GM12873 (cell line): ENCODE measurements around the gene STAC2.

Experiments used
- TF ChIP-seq, protein P1 (sequence below): IDR thresholded peaks from 2 replicates; pipeline ENCODE4 v1.5.1; 2012; ENCODE audit warnings: low read depth, mild to moderate bottlenecking, moderate library complexity, low read length, control low read depth; ENCODE audit not compliant: insufficient read depth; ENCODE audit errors: missing control alignments

The STAC2 gene

DNA sequence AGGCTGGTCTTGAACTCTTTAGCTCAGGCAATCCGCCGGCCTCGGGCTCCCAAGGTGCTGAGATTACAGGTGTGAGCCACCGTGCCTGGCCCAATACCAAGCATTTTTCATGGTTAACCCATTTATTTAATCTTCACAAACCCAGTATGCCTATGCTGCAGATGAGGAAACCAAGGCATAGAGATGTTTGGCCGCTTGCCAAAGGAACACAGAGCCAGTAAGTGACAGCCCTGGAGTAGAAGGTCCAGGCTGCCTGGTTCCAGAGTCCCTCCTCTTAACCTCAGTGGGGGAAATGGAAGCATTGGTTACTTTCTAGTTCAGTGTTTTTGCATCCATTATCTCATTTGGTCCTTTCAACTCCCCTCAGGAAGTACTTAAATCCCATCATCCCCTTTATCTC lies 44.4 kb downstream of the STAC2 start:
- TF ChIP-seq, protein P1, sequence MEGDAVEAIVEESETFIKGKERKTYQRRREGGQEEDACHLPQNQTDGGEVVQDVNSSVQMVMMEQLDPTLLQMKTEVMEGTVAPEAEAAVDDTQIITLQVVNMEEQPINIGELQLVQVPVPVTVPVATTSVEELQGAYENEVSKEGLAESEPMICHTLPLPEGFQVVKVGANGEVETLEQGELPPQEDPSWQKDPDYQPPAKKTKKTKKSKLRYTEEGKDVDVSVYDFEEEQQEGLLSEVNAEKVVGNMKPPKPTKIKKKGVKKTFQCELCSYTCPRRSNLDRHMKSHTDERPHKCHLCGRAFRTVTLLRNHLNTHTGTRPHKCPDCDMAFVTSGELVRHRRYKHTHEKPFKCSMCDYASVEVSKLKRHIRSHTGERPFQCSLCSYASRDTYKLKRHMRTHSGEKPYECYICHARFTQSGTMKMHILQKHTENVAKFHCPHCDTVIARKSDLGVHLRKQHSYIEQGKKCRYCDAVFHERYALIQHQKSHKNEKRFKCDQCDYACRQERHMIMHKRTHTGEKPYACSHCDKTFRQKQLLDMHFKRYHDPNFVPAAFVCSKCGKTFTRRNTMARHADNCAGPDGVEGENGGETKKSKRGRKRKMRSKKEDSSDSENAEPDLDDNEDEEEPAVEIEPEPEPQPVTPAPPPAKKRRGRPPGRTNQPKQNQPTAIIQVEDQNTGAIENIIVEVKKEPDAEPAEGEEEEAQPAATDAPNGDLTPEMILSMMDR: no peak

DNA sequence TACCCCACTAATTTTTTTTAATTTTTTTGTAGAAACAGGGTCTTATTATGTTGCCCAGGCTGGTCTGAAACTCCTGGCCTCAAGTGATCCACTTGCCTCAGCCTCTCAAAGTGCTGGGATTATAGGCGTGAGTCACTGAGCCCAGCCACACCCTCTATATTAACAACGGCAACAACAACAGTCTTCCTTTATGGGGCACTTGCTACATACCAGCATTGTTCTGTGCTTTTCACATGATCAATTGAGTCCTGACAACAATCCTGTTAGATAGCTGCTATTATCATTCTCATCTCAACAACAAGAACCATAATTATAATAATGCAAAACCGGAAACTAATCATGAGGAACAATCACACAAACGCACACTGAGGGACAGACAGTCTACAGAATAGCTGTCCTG lies 47.2 kb downstream of the STAC2 start:
- TF ChIP-seq, protein P1: no peak

DNA sequence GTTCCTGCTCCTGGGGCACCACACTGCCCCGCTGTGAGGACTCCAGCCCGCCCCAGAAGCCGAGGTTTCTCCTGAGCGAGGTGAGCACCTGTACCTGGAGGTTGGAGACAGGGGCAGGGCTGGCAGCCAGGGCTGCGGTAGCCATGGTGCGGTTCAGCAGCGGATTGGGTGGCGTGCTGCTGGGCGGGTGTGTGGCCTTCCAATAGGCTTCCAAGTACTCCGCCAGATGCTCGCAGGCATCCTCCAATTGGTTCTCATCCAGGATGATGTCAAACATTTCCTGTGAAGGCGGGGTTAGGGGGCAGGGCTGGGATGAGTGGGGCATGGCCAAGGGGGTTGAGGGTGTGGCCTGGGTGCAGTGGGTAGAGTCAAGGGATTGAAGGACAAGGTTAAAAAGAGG lies 48.5 kb downstream of the STAC2 start:
- TF ChIP-seq, protein P1: no peak

DNA sequence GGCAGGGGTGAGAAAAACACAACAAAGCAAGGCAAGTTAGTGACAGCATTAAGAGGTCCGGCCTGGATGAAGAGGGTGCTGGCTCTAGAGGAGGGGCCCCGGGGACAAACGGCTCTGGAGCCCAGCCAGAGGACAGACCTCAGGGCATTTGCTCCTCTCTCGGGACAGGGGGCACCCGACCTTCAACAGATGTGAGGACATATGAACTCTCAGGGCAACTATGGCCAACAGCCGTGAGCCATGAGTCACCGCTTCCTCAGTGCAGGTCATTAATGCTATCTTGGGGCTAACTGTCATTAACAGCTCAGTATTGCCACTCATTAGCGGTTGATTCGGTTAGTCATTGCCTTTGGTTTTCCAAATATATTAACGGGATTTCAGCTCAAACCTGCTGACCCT lies 50.1 kb downstream of the STAC2 start:
- TF ChIP-seq, protein P1: no peak

DNA sequence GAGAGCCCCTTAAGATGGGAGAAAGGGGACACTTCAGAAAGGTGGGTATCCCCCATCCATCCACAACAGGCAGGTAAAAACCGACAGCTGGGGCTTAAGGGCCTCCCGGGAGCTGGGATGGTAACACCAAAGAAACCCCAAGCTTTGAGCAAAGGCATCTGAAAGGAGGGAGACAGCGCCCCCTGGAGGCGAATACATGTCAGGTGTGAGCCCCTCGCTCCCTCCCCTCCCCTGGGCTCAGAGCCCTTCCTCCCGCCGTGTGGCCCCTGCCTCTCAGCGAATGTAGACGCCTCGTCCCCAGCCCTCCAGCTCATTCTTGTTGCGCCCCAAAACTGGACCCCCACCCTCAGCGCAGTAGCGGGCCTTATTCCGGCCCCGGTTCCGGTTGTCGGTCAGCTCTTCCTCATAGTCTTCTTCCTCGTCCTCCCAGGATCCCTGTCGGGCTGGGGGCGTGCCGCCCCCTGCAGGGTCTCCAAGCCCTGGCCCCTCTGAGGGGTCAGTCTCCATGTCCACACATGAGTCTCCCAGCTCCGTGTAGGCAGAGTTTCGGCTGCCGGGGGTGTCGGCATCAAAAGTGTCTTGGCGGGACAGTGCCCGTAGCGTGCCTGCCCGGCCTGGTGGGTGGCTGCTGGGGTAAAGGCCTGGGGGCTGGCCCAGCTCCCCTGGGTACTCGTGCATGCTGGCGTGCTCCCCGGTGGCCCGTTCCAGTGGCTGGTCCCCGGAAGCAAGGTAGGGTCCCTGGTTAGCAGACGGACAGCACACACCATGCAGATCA lies 50.6 kb downstream of the STAC2 start:
- TF ChIP-seq, protein P1: peak; percentile 94

DNA sequence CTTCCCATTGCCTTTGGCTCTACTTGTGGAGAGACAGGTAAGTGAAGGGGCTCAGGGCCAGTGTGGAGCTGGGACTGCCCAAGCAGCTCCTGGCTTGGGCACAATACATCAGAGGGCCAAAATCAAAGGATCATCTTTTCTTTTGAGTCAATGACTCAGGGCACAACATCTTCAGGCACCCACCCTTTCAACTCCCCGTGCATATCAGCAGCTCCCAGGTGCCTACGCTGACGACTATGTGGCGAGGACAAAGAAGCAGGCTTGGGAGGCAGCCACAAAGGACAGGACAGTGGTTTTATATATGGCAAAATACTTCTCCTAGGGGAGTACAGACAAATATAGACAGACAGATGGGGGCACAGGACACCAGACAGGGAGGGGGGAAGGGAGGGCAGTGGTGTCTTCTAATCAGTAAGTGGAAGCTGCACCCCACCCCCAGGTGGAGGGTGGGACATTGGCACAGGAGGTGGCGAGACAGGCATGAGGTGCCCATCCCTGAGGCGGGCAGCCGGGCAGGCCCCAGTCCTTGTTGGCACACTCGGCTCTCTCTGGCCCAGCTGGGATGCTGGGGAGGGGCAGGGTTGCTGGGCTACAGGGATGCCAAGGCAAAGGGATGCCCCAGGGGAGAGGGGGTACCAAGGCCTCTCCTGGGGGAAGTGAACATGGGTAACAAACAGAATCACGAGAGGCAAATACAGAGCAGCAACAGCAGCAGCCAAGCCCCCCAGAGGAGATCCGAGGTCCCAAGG lies 52.0 kb downstream of the STAC2 start:
- TF ChIP-seq, protein P1: no peak

DNA sequence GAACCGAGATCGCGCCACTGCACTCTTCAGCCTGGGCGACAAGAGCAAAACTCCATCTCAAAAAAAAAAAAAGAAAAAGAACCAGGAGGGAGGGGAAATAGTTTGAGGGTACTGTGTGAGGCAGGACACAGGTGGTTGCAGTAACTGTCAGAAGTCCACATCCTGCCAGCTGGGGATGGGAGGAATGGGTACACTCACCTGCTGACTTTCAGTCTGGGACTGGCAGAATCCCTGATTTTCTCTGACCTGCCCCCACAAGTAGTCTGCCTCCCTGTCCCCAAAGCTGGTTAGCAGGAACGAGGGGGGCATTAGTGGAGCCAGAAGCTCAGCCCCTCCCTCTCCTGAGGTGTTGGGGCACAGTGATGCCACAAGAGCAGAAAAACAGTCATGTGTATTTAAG lies 52.7 kb downstream of the STAC2 start:
- TF ChIP-seq, protein P1: no peak
